22Rv1 (cell line): Measurements from ENCODE around the gene WFIKKN1.

Source experiments
- H3K27ac ChIP-seq: fragments of 450-650 bp; 2 replicates; pipeline ENCODE4 v1.5.1; 2017
- ZFX ChIP-seq: fragments of 450-650 bp; IDR thresholded peaks from 2 replicates; pipeline ENCODE4 v1.6.1; 2017; ENCODE audit warnings: antibody characterized with exemption, borderline replicate concordance
- TF ChIP-seq, protein P1 (sequence below): fragments of 450-650 bp; IDR thresholded peaks from 2 replicates; pipeline ENCODE4 v1.5.1; 2017; ENCODE audit warnings: mild to moderate bottlenecking

Gene WFIKKN1, protein sequence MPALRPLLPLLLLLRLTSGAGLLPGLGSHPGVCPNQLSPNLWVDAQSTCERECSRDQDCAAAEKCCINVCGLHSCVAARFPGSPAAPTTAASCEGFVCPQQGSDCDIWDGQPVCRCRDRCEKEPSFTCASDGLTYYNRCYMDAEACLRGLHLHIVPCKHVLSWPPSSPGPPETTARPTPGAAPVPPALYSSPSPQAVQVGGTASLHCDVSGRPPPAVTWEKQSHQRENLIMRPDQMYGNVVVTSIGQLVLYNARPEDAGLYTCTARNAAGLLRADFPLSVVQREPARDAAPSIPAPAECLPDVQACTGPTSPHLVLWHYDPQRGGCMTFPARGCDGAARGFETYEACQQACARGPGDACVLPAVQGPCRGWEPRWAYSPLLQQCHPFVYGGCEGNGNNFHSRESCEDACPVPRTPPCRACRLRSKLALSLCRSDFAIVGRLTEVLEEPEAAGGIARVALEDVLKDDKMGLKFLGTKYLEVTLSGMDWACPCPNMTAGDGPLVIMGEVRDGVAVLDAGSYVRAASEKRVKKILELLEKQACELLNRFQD

DNA sequence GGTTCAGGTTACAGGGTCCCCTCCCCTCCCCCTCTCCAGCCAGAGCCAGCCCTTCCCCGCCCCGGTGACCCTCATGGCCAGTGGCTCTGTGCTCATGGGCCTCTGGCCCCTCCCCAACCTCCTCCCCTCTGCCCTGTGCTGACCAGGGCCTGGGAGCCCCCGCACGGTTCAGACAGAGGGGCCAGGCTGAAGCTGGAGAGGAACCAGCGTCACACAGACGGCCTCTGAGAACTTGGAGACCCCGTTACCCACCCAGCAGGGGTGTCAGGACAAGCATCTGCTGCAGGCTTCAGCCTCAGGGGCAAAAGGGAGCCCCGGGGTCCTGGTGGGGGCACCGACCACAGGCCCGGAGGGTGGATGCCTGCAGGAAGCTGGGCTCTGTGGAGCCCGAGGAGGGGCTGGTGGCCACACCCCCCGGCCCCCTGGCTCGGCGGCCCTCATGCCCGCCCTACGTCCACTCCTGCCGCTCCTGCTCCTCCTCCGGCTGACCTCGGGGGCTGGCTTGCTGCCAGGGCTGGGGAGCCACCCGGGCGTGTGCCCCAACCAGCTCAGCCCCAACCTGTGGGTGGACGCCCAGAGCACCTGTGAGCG, at the start of gene WFIKKN1:
Gene WFIKKN1, plus strand, starts transcription at position 171 of the 591 bp plus-strand sequence. Its CDS starts 269 bp downstream, at position 440.
- TF ChIP-seq ZFX = no peak
- TF ChIP-seq, protein P1, sequence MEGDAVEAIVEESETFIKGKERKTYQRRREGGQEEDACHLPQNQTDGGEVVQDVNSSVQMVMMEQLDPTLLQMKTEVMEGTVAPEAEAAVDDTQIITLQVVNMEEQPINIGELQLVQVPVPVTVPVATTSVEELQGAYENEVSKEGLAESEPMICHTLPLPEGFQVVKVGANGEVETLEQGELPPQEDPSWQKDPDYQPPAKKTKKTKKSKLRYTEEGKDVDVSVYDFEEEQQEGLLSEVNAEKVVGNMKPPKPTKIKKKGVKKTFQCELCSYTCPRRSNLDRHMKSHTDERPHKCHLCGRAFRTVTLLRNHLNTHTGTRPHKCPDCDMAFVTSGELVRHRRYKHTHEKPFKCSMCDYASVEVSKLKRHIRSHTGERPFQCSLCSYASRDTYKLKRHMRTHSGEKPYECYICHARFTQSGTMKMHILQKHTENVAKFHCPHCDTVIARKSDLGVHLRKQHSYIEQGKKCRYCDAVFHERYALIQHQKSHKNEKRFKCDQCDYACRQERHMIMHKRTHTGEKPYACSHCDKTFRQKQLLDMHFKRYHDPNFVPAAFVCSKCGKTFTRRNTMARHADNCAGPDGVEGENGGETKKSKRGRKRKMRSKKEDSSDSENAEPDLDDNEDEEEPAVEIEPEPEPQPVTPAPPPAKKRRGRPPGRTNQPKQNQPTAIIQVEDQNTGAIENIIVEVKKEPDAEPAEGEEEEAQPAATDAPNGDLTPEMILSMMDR = no peak
- peak within 1 kb of the TSS; percentile 22; the same call in 1 of the 2 replicates for H3K27ac ChIP-seq

DNA sequence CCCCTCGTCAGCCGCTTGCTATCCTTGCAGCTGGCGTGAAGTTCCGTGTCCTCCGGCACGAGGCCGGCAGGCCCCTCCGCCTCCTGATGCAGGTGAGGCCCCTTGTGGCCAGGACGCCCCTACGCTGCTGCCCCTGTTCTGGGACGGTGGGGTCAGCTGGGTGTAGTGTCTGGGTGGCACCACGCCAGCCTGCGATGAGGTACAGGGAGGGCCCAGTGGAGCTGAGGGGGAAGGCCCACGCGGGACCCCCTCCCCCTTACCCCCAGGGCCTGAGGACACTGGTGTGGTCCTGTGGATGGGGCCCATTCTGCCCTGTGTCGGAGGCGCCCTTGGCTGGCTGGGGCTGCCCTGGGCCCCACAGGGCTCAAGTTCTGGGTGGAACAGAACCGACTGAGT, 48.6 kb upstream of the WFIKKN1 start:
- H3K27ac ChIP-seq = no peak overlapping the region
- TF ChIP-seq ZFX = no peak
- TF ChIP-seq, protein P1 = no peak

DNA sequence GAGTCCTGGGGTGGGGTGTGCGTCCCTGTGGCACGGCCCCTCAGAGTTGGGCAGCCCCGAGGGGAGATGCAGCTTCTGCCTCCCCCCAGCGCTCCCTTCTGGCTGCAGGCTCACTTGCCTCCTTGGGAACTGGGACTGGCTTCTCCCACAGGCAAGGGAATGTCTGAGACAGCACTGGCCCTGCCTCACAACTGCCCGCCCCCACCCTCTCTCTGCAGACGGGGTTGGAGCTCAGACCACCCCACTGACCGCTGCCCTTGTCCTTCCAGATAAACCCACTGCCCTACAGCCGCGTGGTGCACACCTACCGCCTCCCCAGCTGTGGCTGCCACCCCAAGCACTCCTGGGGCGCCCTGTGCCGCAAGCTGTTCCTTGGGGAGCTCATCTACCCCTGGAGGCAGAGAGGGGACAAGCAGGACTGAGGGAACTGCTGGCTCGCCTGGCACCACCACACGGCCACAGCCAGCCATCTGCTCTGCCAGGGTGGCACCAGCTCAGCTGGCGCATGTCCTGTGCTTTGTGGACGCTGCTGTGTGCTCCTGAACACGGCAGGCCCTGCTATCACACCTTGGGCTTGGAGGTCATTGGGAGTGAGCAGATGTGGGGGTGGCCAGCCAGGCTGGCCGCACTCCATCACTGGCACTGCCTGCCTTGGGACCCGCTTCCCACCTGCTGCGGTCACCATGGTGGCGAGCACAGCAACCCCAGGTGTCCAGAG, 48.0 kb upstream of the WFIKKN1 start:
- peak overlapping the region; percentile 73; the same call in 1 of the 2 replicates for H3K27ac ChIP-seq
- TF ChIP-seq ZFX = no peak
- TF ChIP-seq, protein P1 = no peak

- TF ChIP-seq ZFX = no peak
- TF ChIP-seq, protein P1 = no peak
- H3K27ac ChIP-seq = peak overlapping the region; percentile 73
Measured at GRCh38 chr16:583470-583814, 47.3 kb upstream of the WFIKKN1 start.

- peak overlapping the region; percentile 73 for H3K27ac ChIP-seq
- TF ChIP-seq, protein P1 = no peak
- no peak for TF ChIP-seq ZFX
Measured at GRCh38 chr16:583815-584591, 46.8 kb upstream of the WFIKKN1 start.

GRCh38 chr16:585351-585750, 45.4 kb upstream of the WFIKKN1 start:
- no peak for TF ChIP-seq ZFX
- TF ChIP-seq, protein P1 = no peak
- peak overlapping the region; percentile 99 for H3K27ac ChIP-seq
